Measurements from ENCODE around the gene ZNF837. TPM values are rescaled to one million over a fixed set of nuclear protein-coding genes. Genes with fewer than 3 reads are reported as not detected.
A peak's percentile ranks its signal among the peaks of the same experiment; 100 is the strongest.

The ZNF837 gene
- total RNA-seq, 1 experiment from 2014 or later = 4.9 TPM

DNA sequence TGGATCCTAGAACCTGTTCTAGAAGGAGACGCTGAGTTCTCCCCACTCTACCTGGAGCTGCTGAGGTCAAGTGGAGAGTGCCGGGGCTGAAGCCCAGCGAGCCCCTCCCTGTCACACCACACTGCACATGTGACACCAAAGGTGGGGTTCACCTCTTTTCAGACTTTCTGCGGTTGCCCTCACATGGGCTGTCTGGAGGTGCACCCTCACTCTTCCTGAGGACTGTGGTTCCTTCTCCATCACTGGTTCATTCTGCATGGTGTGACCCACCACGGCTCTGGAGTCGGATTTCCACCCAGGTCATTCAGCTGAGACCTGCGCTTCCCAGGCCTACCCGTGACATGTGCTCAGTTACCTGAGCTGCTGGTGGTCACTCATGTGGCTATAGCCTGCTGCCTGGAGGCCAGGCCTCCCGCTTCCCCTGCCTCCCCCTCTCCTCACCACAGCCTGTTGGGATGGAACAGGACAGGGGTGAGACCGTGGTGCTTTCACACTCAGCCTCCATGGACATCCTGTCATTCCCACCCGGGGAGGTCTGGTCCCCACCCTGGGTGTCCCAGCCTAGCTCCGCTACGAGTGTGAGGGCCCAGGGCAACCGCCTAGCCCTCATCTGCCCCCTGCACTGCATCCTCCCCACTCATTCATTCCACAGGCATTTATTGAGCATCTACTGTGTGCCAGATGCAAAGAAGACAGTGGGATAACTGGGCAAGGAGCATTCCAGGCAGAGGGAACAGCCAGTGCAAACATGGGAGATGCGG, 26.9 kb downstream of the ZNF837 start:
- TF ChIP-seq TP53 (CRISPR knock-in tag; IDR thresholded peaks at IDR 0.05) (no peak), CREM (CRISPR knock-in tag; IDR thresholded peaks at IDR 0.05) (no peak), GABPB1 (CRISPR knock-in tag; IDR thresholded peaks at IDR 0.05) (no peak), MXD4 (CRISPR knock-in tag; IDR thresholded peaks at IDR 0.05; ENCODE audit: borderline replicate concordance) (no peak), CREB1 (CRISPR knock-in tag; IDR thresholded peaks at IDR 0.05) (no peak)
- TF ChIP-seq, protein P1, sequence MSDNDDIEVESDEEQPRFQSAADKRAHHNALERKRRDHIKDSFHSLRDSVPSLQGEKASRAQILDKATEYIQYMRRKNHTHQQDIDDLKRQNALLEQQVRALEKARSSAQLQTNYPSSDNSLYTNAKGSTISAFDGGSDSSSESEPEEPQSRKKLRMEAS (CRISPR knock-in tag; IDR thresholded peaks at IDR 0.05) = no peak
- no peak for DNase-seq (ENCODE audit: low spot score)

DNA sequence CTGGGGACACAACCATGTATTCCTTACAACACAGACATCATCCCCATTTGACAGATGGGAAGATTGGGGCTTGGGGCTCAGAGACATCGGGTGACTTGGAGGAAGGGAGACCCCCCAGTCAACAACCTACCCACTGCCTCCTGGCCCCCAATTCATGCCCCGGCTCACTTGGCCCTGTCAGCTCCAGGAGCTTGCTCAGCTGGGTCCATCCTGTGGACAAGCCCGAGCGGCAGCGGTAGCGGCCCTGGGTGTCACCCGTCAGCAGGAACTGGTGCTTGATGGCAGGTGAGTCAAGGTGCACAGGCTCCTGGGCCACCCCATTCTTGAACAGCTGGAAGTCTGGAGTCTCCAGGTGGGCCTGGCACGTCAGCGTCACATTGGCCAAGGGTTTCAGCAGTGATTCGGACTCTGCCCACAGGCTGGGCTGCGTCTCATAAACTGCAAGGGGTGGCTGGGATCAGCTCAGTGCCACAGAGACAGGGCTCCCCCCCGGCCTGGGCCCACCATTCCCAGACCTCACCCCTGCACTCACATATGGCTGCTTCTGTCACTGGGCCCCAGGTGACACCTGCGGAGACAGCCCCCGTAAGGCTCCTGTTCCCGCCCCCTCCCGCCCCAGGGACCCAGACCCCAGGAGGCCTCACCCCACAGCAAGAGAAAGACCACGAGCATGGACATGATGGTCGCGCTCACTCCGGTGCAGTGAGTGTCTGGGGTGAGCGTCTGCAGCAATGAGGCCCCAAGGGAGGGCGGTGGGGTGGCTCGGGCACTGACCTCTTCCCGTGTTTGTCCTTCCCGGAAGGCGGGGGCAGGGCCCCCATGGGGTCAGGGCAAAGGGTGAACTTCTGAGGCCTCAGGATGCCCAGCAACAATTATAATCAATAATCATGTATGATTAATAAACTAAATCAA, 27.8 kb downstream of the ZNF837 start, which contains the start of gene A1BG:
Gene A1BG (minus strand): TSS at position 733 of the 912 bp plus-strand sequence. CDS start 55 bp downstream, at position 678.
- CTCF ChIA-PET = interaction anchor here (2.5 kb wide), 1 partner anchor 13 kb away, joined by 11 read pairs; no protein-coding TSS in a partner anchor
- no peaks in the 10 kb centered on the region for H3K9me3 Mint-ChIP-seq
- H3K27ac Mint-ChIP-seq = peak within 1 kb of the TSS; percentile 61; the same call in 1 of the 2 replicates
- H3K27me3 Mint-ChIP-seq (ENCODE audit: low read depth) = peaks cover 28% of the 10 kb centered on the region
- no peaks in the 10 kb centered on the region for H3K36me3 Mint-ChIP-seq
- ATAC-seq (no peak), DNase-seq (ENCODE audit: low spot score) (no peak)
- H3K4me1 Mint-ChIP-seq = peaks cover 5% of the 10 kb centered on the region
- POLR2A ChIA-PET = no interaction called here
- no peak within 1 kb of the TSS for H3K4me3 Mint-ChIP-seq
- TF ChIP-seq ATF1 (CRISPR knock-in tag; IDR thresholded peaks at IDR 0.05) (no peak), FOXJ3 (CRISPR knock-in tag; IDR thresholded peaks at IDR 0.05; ENCODE audit: borderline replicate concordance) (no peak), ZNF121 (CRISPR knock-in tag; IDR thresholded peaks at IDR 0.05) (no peak), SOX15 (CRISPR knock-in tag; IDR thresholded peaks at IDR 0.05) (no peak), SMAD4 (CRISPR knock-in tag; IDR thresholded peaks at IDR 0.05) (no peak), FOXP1 (CRISPR knock-in tag; IDR thresholded peaks at IDR 0.05; ENCODE audit: borderline replicate concordance) (no peak), RORB (CRISPR knock-in tag; IDR thresholded peaks at IDR 0.05) (no peak)
- TF ChIP-seq, protein P2, sequence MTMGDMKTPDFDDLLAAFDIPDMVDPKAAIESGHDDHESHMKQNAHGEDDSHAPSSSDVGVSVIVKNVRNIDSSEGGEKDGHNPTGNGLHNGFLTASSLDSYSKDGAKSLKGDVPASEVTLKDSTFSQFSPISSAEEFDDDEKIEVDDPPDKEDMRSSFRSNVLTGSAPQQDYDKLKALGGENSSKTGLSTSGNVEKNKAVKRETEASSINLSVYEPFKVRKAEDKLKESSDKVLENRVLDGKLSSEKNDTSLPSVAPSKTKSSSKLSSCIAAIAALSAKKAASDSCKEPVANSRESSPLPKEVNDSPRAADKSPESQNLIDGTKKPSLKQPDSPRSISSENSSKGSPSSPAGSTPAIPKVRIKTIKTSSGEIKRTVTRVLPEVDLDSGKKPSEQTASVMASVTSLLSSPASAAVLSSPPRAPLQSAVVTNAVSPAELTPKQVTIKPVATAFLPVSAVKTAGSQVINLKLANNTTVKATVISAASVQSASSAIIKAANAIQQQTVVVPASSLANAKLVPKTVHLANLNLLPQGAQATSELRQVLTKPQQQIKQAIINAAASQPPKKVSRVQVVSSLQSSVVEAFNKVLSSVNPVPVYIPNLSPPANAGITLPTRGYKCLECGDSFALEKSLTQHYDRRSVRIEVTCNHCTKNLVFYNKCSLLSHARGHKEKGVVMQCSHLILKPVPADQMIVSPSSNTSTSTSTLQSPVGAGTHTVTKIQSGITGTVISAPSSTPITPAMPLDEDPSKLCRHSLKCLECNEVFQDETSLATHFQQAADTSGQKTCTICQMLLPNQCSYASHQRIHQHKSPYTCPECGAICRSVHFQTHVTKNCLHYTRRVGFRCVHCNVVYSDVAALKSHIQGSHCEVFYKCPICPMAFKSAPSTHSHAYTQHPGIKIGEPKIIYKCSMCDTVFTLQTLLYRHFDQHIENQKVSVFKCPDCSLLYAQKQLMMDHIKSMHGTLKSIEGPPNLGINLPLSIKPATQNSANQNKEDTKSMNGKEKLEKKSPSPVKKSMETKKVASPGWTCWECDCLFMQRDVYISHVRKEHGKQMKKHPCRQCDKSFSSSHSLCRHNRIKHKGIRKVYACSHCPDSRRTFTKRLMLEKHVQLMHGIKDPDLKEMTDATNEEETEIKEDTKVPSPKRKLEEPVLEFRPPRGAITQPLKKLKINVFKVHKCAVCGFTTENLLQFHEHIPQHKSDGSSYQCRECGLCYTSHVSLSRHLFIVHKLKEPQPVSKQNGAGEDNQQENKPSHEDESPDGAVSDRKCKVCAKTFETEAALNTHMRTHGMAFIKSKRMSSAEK (CRISPR knock-in tag; IDR thresholded peaks at IDR 0.05; ENCODE audit: borderline replicate concordance) = no peak
- TF ChIP-seq, protein P3, sequence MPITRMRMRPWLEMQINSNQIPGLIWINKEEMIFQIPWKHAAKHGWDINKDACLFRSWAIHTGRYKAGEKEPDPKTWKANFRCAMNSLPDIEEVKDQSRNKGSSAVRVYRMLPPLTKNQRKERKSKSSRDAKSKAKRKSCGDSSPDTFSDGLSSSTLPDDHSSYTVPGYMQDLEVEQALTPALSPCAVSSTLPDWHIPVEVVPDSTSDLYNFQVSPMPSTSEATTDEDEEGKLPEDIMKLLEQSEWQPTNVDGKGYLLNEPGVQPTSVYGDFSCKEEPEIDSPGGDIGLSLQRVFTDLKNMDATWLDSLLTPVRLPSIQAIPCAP (CRISPR knock-in tag; IDR thresholded peaks at IDR 0.05) = no peak
- TF ChIP-seq, protein P4, sequence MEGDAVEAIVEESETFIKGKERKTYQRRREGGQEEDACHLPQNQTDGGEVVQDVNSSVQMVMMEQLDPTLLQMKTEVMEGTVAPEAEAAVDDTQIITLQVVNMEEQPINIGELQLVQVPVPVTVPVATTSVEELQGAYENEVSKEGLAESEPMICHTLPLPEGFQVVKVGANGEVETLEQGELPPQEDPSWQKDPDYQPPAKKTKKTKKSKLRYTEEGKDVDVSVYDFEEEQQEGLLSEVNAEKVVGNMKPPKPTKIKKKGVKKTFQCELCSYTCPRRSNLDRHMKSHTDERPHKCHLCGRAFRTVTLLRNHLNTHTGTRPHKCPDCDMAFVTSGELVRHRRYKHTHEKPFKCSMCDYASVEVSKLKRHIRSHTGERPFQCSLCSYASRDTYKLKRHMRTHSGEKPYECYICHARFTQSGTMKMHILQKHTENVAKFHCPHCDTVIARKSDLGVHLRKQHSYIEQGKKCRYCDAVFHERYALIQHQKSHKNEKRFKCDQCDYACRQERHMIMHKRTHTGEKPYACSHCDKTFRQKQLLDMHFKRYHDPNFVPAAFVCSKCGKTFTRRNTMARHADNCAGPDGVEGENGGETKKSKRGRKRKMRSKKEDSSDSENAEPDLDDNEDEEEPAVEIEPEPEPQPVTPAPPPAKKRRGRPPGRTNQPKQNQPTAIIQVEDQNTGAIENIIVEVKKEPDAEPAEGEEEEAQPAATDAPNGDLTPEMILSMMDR (IDR thresholded peaks at IDR 0.05) = no peak
- TF ChIP-seq, protein P5, sequence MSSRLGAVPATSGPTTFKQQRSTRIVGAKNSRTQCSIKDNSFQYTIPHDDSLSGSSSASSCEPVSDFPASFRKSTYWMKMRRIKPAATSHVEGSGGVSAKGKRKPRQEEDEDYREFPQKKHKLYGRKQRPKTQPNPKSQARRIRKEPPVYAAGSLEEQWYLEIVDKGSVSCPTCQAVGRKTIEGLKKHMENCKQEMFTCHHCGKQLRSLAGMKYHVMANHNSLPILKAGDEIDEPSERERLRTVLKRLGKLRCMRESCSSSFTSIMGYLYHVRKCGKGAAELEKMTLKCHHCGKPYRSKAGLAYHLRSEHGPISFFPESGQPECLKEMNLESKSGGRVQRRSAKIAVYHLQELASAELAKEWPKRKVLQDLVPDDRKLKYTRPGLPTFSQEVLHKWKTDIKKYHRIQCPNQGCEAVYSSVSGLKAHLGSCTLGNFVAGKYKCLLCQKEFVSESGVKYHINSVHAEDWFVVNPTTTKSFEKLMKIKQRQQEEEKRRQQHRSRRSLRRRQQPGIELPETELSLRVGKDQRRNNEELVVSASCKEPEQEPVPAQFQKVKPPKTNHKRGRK (CRISPR knock-in tag; IDR thresholded peaks at IDR 0.05; ENCODE audit: borderline replicate concordance) = no peak
- TF ChIP-seq, protein P6, sequence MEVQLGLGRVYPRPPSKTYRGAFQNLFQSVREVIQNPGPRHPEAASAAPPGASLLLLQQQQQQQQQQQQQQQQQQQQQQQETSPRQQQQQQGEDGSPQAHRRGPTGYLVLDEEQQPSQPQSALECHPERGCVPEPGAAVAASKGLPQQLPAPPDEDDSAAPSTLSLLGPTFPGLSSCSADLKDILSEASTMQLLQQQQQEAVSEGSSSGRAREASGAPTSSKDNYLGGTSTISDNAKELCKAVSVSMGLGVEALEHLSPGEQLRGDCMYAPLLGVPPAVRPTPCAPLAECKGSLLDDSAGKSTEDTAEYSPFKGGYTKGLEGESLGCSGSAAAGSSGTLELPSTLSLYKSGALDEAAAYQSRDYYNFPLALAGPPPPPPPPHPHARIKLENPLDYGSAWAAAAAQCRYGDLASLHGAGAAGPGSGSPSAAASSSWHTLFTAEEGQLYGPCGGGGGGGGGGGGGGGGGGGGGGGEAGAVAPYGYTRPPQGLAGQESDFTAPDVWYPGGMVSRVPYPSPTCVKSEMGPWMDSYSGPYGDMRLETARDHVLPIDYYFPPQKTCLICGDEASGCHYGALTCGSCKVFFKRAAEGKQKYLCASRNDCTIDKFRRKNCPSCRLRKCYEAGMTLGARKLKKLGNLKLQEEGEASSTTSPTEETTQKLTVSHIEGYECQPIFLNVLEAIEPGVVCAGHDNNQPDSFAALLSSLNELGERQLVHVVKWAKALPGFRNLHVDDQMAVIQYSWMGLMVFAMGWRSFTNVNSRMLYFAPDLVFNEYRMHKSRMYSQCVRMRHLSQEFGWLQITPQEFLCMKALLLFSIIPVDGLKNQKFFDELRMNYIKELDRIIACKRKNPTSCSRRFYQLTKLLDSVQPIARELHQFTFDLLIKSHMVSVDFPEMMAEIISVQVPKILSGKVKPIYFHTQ (CRISPR knock-in tag; IDR thresholded peaks at IDR 0.05) = no peak

More for the DNA sequence above, 26.9 kb downstream of the ZNF837 start:
- peaks cover 4% of the 10 kb centered on the region; the same call in 1 of the 2 replicates for H3K4me1 Mint-ChIP-seq
- H3K27me3 Mint-ChIP-seq (ENCODE audit: low read depth) = peaks cover 19% of the 10 kb centered on the region
- ATAC-seq = no peak
- ChIA-PET CTCF (interaction anchor here (1.2 to 2.5 kb wide), 2 partner anchors 11 to 14 kb away, joined by 3 to 11 read pairs; no protein-coding TSS in a partner anchor), POLR2A (no interaction called here)
- H3K4me3 Mint-ChIP-seq = no peak overlapping the region
- H3K27ac Mint-ChIP-seq = no peak overlapping the region
- H3K9me3 Mint-ChIP-seq = no peaks in the 10 kb centered on the region
- H3K36me3 Mint-ChIP-seq = no peaks in the 10 kb centered on the region
